HL-60 (cell line): ENCODE measurements around the gene MED15.
A peak's percentile ranks its signal among the peaks of the same experiment; 100 is the strongest.

Experiments
- DNase-seq, 2 experiments: peaks; one replicate each; pipeline ENCODE4 v3.0.0-alpha.2; 2010 to 2020; ENCODE audit warnings: low read depth in 1 of 2, low spot score in 1 of 2
- H3K27ac ChIP-seq: fragments of 250-450 bp; sonication (Bioruptor Pico); replicated peaks from 2 replicates; pipeline ENCODE4 v1.5.1; 2020; ENCODE audit warnings: mild to moderate bottlenecking, moderate library complexity
- H3K27me3 ChIP-seq: fragments of 250-450 bp; sonication (Bioruptor Pico); 2 replicates; pipeline ENCODE4 v1.5.1; 2021; ENCODE audit warnings: mild to moderate bottlenecking, moderate library complexity; ENCODE audit not compliant: insufficient read depth, poor library complexity, severe bottlenecking
- H3K4me3 ChIP-seq: replicated peaks from 2 replicates; pipeline ENCODE4 v1.5.1; 2011; ENCODE audit warnings: mild to moderate bottlenecking, control low read depth, low read length; ENCODE audit not compliant: insufficient read depth
- CTCF ChIP-seq: IDR thresholded peaks from one replicate; pipeline ENCODE4 v1.5.1; 2011; ENCODE audit warnings: low read length, control low read depth, inconsistent platforms; ENCODE audit not compliant: insufficient read depth
- GABPA ChIP-seq: IDR thresholded peaks from 2 replicates; pipeline ENCODE4 v1.6.1; 2012; ENCODE audit warnings: low read depth
- POLR2AphosphoS5 ChIP-seq: IDR thresholded peaks from 2 replicates; pipeline ENCODE4 v1.6.1; 2012; ENCODE audit warnings: low read depth
- SPI1 ChIP-seq: IDR thresholded peaks from 2 replicates; pipeline ENCODE4 v1.6.1; 2012; ENCODE audit warnings: low read depth, mild to moderate bottlenecking, borderline replicate concordance
- TF ChIP-seq, protein P1 (sequence below): IDR thresholded peaks from 2 replicates; pipeline ENCODE4 v1.6.1; 2012; ENCODE audit warnings: low read depth; ENCODE audit not compliant: insufficient replicate concordance

Gene MED15

GRCh38 chr22:20586403-20586745, 79.0 kb downstream of the MED15 start:
- no peak for DNase-seq
- TF ChIP-seq CTCF (no peak), SPI1 (no peak), POLR2AphosphoS5 (no peak), GABPA (no peak)
- TF ChIP-seq, protein P1, sequence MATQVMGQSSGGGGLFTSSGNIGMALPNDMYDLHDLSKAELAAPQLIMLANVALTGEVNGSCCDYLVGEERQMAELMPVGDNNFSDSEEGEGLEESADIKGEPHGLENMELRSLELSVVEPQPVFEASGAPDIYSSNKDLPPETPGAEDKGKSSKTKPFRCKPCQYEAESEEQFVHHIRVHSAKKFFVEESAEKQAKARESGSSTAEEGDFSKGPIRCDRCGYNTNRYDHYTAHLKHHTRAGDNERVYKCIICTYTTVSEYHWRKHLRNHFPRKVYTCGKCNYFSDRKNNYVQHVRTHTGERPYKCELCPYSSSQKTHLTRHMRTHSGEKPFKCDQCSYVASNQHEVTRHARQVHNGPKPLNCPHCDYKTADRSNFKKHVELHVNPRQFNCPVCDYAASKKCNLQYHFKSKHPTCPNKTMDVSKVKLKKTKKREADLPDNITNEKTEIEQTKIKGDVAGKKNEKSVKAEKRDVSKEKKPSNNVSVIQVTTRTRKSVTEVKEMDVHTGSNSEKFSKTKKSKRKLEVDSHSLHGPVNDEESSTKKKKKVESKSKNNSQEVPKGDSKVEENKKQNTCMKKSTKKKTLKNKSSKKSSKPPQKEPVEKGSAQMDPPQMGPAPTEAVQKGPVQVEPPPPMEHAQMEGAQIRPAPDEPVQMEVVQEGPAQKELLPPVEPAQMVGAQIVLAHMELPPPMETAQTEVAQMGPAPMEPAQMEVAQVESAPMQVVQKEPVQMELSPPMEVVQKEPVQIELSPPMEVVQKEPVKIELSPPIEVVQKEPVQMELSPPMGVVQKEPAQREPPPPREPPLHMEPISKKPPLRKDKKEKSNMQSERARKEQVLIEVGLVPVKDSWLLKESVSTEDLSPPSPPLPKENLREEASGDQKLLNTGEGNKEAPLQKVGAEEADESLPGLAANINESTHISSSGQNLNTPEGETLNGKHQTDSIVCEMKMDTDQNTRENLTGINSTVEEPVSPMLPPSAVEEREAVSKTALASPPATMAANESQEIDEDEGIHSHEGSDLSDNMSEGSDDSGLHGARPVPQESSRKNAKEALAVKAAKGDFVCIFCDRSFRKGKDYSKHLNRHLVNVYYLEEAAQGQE, result no peak

DNA sequence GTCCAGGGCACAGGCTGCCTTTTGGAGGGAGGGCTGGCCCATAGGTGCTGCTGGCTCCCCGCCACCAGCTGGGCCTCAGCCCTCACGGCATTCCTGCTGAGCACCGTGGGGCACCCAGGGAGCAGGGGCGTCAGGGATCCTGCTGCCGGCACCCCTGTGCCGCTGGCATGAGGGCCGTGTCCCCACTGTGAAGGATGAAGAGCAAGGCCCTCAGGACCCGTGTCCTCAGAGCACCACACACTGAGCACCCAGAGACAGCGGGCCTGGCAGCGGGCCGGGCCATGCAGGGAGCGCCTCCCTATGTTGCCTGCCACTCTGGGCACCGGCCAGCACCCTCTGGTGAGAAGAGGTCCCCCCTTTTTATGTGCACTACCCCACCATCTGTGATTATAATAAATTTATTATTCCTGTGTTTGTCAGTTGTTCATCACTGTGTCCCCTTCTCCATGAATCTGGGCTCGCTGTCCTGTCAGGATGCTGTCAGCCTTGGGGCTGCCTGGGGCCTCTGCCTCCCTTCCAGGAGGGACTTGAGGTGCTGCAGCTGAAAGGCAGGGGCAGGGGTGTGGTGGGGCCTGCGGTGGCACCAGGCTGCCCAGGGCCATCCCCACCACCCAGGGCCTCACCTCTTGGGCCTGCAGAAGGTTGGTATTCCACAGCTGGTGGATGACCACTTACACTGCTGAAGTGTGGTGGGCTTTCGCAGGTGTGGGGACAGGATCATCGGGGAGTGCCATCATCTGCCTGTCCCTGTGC, 80.0 kb downstream of the MED15 start:
- Histone ChIP-seq H3K4me3 (no peak overlapping the region), H3K27ac (no peak overlapping the region), H3K27me3 (no peaks in the 10 kb centered on the region)
- no peak for TF ChIP-seq CTCF
- TF ChIP-seq POLR2AphosphoS5, result peak; percentile 7; the same call in 1 of the 2 replicates
- DNase-seq, result no peak

More at GRCh38 chr22:20586403-20586745, 79.0 kb downstream of the MED15 start:
- Histone ChIP-seq H3K4me3 (no peak overlapping the region), H3K27me3 (no peaks in the 10 kb centered on the region), H3K27ac (no peak overlapping the region)

GRCh38 chr22:20588092-20588842, 80.9 kb downstream of the MED15 start:
- no peak for DNase-seq
- H3K4me3 ChIP-seq, result no peak overlapping the region
- TF ChIP-seq, protein P1, result no peak
- no peak for TF ChIP-seq GABPA
- 0 out of 2 replicates have a peak, but pooled peaks have one; percentile 28 for TF ChIP-seq POLR2AphosphoS5
- TF ChIP-seq CTCF, result no peak
- TF ChIP-seq SPI1, result no peak
- H3K27ac ChIP-seq, result no peak overlapping the region
- no peaks in the 10 kb centered on the region for H3K27me3 ChIP-seq
